ENCODE data around the gene CBX1.

Gene CBX1

GRCh38 chr17:48144976-48145798 is 43.9 kb upstream of the CBX1 start:
- no peak overlapping the region for H3K4me3 ChIP-seq (ENCODE audit: low read length)
- TF ChIP-seq CTCF (IDR thresholded peaks at IDR 0.05; ENCODE audit: insufficient read depth, low read depth, low read length, missing control alignments) = no peak
- no peak for DNase-seq (ENCODE audit: low read depth)

DNA sequence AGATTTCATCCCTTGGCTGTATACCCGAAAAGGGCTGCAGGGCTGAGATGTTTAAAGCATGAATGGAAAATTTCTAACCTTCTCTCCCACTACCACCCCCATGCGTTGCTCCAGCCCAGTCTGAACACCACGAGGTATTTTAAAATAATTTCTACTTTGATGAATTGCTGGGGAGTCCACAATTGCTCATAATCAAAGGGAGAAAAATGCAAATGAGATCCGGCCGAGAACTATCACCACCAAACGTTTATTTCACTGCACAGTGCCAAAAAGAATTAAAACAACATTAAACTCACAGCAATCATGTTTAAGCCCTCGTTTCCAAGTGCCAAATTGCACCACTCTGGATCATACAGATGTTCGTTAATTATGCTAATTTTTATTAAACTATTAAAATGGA is 43.0 kb upstream of the CBX1 start:
- no peak overlapping the region for H3K4me3 ChIP-seq (ENCODE audit: low read length)
- no peak for DNase-seq (ENCODE audit: low read depth)

GRCh38 chr17:48143629-48144028 is 42.4 kb upstream of the CBX1 start:
- no peak for DNase-seq (ENCODE audit: low read depth)
- no peak overlapping the region for H3K4me3 ChIP-seq (ENCODE audit: low read length)
- TF ChIP-seq CTCF (IDR thresholded peaks at IDR 0.05; ENCODE audit: insufficient read depth, low read depth, low read length, missing control alignments) = no peak

More for the DNA sequence above, 43.0 kb upstream of the CBX1 start:
- TF ChIP-seq CTCF (IDR thresholded peaks at IDR 0.05; ENCODE audit: insufficient read depth, low read depth, low read length, missing control alignments) = no peak

DNA sequence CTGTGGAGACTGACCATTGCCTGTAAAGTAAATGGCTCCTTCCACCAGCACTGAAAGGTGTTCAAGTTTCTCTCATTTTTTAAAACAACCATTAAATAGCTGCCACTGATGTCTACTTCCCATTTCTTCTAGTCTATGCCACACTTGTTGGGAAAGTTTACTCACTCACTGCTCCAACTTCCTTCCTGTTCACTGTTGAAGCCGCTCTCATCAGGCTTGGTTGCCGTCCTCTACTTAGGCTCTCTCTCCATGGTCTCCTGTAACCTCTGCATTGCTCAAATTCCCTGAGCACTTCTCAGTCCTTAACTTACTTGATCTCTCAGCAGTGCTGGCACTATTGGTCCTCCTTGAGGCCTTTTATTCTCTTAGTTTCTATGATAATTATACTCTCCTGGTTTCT is 38.7 kb upstream of the CBX1 start:
- no peak for TF ChIP-seq CTCF (IDR thresholded peaks at IDR 0.05; ENCODE audit: insufficient read depth, low read depth, low read length, missing control alignments)
- H3K4me3 ChIP-seq (ENCODE audit: low read length) = no peak overlapping the region
- DNase-seq (ENCODE audit: low read depth) = no peak

GRCh38 chr17:48137656-48138055 is 36.4 kb upstream of the CBX1 start:
- no peak for TF ChIP-seq CTCF (IDR thresholded peaks at IDR 0.05; ENCODE audit: insufficient read depth, low read depth, low read length, missing control alignments)
- H3K4me3 ChIP-seq (ENCODE audit: low read length) = no peak overlapping the region
- no peak for DNase-seq (ENCODE audit: low read depth)

- H3K4me3 ChIP-seq (ENCODE audit: low read length) = no peak overlapping the region
- no peak for DNase-seq (ENCODE audit: low read depth)
- no peak for TF ChIP-seq CTCF (IDR thresholded peaks at IDR 0.05; ENCODE audit: insufficient read depth, low read depth, low read length, missing control alignments)
Observed at GRCh38 chr17:48134912-48135480, 33.7 kb upstream of the CBX1 start.

All from epithelial cell of esophagus (primary cell).